AG20443 (cell line): ENCODE data around the gene CNPY1.

ENCODE experiments used
- DNase-seq: peaks from one replicate; pipeline ENCODE4 v3.0.0; 2012; ENCODE audit warnings: low spot score, mixed read lengths

The CNPY1 gene

DNA sequence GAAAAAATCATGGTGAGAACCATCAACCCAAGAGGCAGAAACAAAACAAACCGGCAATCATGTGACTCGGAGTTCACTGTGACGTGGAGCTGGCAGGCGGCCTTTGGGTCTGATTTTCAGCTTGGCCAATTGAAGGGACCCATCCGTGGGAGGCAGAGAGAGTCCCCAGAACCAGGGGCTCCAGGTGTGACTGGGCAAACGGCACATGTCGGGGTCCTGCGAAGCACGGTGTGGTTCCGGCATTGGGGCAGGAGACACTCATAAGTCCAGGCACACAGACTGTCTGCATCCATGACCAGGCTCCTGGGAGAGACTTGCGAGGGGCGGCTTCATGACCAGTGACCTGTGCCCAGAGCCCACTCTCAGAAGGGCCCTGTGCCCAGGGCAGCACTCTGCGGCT is 12.6 kb upstream of the CNPY1 start:
- no peak for DNase-seq

DNA sequence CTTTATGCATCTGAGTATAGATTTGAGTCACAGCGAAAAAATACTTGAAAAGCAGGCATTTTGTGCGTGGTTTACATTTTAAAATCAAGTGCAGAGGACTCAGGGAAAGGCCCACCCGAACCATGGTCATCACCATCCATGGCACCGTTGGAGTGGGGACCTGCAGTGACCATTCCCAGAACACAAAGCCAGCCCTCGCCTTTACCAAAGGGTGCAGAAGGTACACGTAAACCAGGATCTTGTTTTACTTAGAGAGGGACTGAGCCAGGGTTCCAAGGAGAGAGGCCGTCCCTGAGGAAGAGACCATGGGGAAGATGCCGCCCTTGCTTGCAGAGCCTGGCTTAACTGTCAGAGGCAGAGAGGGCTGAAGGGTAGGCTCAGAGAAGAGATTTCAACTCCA is 12.0 kb upstream of the CNPY1 start:
- DNase-seq, result no peak

DNA sequence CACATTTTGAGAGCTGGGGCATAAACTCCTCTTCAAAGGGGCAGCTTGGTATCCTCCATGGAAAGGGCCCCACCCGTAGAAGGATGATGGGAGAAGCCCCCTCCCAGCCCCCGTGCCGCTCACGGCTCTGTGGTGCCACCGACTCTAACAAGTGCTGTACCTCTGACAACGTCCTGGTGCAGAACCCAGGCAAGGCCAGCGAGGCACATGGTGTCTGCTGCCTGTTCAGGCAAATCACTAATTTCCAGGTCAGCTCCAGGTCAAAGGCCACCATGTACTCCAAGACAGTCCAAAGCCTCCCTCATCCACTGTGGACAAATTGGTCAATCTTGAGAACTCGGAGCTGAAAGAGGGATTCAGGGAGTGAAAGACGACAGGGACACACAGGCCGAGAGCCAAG is 11.4 kb upstream of the CNPY1 start:
- no peak for DNase-seq

DNA sequence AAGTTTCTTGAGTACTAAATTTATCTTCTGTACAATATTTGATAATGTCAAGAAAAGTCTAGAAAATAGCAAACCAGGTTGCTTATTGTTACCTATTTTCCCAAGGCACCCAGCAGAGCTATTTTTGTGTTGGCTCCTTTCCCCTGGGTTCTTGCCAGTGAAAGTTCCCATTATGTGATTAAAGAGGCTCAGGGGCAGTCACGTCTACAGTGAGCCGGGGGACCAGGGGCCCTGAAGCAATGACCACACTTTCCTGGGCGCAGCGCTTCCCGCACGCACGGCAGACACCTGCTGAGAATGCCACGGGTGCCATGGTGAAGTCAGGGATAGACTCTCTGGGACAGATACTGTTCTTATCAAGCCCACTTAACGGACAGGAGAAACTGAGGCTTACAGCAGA is 10.4 kb upstream of the CNPY1 start:
- DNase-seq, result no peak

DNA sequence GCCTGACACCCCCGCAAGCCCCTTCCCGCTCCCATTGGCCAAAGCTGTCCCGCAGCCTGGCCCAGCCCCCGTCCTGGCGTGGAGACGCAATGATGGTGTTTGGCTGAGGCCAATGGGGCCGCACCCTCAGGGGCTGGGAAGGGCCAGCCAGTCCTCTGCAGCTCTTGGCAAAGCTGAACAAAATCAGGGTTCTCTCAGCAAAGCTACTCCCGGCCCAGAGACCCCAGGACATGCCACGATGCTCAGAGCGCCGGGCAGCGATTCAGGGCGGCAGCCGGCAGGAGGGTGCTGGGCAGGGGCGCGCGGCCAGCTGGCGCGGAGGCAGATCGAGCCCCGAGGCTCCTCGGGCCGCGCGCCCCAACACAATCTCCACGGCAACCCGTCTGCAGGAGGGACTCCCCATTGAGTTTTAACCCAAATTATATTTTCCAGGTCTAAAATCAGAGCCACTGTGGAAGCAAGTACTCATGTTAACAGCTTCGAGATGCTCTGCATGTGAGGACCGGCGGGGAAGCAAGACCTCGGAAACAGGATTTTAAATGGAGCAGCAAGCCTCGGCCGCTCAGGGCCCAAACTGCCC is 8.8 kb upstream of the CNPY1 start:
- DNase-seq, result no peak

DNA sequence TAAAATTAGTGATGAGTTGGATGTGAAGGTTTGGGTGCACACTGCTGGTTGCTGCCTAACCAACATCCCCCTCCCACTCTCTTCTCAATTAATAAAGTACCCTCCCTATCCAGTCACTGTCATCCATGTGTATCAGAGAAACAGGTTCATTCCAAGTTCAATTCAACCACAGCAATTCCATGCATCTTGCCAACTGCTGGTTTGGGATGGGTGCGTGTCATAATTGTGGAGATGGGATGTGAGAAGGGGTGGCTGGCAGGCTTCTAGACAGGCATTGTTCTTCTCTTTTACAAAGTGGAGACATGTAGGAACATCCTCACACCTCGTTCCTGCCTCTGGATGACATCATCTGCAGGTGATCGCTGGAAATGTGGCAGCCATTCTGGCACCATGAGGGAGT is 7.5 kb upstream of the CNPY1 start:
- DNase-seq, result no peak

DNA sequence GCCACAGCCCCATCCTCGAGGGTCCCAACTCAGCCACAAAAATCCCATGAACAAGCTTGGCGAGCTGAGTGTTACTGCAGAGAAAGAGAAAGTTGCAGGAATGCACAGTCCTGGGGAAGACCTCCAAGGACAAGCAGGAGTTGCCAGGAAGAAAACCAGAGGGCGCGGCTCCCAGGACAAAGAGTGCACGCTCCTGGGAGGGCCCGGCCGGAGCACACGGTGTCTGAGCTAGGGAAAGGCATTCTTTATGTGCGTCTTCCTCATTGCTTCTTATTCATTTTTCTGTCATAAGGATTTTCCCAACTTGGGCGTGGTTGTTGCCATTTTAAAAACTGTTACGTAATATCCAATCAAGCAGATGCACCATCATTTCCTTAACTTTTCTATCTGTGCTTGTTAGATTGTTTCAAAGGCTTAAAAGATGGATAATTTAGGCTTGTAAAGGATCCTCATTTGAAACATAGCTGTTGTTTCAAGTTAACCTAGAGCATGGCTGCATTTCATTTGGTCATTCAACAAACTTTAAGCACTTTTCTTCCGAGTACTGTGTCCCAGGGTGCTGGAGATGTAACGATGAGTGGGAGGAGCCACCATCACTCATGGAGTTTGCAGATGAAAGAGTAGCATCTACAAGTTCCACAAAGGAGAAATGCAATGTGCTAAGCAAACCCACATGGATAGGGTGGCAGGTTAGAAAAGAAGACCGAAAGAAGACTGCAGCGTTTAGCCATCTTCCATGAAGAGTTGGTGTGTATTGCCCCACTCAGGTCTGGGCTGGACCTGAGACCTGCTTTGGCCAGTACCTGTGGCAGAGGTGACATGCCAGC is 5.6 kb upstream of the CNPY1 start:
- no peak for DNase-seq

DNA sequence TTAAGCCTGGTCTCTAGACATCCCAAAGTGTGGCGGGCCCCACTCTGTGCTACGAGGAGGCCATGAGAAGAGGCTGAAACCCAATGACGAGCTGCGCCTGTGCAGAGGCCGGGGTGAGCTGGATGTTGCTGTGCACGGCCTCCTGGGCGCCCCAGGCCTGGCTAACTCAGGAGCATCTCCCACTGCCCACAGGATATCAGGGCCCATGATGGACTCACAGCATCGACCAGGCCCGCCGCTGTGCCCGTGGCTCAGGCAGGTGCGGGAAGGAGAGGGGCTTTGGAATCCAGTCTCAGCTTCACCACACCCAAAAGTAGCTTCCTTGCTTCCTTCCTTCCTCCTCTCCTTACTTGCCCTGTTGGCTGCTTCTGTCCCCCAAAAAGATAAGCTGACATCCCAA is 4.6 kb upstream of the CNPY1 start:
- no peak for DNase-seq

DNA sequence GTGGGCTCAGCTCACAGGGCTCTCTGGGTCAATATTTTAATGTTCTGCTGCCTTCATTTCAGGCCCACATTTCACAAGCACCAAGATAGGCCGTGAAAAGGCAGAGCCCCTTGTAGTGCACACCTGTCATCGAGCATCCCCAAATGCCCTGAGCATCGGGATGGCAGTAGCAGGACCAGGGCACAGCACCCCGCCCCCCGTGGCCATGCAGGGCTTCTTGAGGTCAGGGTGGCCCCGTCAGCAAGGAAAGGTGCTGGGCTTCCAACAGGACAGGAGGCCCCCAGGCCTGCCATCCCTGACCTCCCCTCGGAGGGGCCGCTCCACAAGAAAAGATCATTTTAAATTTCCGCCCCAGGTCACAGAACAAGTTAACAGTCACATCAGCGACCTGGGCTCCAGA is 2.9 kb upstream of the CNPY1 start:
- no peak for DNase-seq

DNA sequence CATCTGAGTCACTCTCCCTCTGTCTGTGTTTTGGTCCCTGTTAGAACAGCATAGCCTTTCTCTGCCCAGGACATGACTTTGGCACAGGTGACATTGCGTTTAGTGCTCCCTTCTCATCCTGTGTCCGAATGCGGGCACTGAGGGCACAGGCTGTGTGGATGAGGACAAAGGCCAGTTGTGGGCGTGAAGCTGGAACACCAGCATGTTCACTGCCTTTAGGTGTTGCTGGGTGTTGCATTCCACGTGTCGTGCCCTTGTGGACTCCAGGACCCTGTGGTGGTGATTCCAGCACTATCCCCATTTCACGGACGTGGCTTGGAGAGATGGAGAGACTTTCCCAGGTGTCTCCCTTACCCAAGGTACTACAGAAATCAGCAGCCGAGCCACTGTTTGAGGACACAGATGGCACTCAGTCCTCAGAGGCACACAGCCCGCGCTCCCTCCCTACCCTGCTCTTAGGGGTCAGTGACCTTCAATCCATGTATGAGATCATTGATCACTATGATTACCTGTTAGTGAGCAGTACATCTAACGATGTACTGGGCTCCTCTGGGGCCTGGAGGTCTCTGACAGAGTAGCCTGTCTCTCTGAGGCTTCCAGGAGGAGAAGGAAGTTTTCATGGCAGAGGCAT is 917 bp upstream of the CNPY1 start:
- DNase-seq, result no peak

DNA sequence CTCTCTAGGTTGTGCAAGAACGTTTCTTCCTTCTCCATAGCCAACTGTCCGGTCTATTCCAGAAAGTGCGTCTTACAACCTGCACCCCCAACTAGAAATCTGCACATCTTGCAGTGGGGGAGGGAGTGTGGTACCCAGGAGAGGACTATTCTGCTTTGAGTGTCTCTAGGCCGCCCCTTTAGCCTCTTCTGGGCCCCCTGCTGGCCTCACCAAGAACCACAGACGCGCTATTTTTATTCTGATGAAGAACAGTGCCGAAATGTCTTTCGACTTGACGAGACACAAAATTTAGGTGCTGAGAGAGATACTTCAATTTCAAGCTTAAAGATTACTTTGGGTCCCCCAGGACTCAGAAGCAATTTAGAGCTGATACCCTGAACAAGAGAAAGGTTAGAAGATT is 1.0 kb downstream of the CNPY1 start:
- DNase-seq, result no peak

DNA sequence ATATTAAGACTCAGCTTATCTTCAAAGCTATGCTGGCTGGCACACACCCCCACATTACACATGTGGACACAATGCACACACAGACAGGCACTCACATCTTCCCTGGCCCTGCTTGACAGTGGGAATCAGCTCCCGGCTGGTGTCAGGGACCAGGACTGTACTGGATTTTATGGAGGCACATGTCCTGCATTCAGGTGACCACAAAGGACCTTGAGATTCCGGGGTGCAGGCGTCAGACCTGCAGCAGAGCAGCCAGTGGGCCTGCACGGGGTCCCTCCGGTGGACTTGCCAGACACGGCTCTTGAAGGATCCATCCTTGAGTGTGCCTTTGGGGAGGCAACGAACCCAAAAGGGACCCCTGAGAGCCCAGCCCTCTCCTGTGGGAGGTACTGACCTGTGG is 1.9 kb downstream of the CNPY1 start:
- no peak for DNase-seq

DNA sequence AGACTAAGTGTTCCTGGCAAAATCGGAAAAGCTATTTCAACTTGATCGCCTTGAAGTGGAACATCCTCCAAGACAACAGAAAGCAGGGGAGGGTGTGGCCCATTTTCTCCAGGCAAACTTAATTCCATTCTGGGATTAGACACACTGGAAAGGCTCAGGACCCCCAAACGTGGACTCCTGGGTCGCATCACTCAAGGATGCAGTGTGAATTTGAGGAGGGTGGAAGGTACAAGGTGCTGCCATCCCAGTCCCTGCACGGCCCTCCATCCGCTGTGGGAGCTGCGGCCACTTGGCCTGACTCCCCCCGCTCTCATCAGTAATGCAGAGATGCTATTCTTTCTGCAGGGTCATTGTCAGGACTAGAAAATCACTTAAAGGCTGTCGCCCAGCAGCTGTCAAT is 2.4 kb downstream of the CNPY1 start:
- DNase-seq, result no peak

DNA sequence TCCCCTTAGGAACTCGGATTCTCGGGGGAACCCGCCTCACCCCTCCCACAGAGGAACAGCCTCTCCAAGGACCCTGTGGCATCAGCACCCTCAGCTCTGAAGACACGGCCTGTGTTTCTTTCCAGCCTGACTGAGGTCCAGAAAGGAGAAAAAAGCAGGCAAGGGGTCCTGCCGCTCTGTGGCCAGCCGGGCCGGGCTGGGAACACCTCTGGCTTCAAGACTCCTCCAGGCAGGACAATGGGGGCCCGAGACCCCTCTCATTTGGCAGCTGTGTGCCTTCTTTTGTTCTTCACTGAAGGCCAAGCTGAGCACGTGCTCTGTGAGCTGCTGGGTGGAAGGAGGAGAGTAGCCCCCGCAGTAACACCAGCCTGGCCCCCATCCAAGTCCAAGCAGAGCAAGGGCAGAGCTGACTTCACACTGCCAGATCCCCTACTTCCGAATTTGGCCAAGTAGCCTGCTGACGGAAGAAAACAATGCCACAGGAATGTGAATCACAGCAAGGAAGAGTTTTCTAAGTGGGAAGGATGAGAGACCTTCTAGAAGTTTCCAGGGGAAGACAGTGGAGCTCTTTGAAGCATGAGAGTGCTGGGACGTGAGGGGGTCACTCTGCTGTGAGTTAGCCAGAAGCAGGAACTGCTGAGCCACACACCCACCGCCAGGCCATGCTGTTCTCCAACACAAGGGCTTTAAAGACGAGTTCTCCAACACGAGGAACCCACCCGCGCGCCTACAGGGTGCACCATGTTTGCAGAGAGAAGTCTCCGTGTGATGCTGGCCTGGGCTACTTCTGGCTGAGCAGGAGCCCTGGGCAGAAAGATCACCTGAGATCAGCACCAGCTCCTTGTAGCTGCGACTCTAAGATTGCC is 3.1 kb downstream of the CNPY1 start:
- peak; percentile 37 for DNase-seq

DNA sequence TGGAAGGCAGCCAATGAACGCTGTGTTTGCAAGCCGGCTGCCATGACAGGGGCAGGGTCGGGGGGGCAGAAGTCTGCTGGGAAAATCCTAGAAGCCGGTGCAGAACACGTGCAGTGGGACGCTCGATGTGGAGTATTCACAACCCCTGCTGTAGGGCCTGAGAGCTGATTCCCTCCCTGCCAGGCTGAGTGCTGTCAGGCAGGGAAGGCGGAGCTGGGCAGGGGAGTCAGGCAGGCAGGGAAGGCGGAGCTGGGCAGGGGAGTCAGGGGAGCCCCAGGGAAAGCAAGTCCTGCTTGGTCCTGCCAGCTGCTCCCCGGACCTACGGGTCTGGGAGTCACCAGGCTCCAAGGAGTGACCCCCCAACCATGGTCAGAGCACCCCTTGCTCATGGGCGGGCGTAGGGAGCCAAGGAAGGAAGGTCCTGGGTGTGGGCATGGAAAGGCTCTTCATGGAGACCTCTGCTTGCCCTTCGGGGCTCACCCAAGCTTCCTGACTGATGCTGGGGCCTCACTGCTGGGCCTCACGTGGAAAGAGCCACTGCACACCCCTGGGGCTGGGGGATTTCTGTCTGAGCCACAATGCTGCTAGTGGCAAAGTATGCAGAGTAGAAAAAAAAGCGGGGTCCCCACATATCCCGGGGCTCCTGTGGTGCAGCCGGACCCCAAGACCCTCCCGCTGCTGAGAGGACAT is 4.2 kb downstream of the CNPY1 start:
- no peak for DNase-seq

DNA sequence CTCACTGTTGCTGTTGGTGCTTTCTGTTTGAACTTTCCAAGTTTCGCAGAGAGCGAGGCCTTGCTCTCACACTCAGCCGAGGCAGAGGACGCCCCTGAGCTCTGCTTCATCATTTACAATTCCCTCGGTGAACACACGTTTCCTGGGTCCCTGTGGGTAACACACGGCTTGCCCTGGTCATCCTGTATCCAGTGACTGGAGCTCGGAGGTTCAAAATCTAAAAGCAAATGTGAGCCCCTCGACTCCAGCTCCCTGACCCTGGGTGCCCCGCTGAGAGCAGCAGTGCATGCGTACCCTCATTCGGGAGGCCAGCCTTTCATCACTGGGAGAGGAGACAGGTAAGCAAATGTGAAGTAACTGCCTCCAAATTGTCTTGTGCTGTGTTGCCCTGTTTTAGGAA is 5.8 kb downstream of the CNPY1 start:
- no peak for DNase-seq

DNA sequence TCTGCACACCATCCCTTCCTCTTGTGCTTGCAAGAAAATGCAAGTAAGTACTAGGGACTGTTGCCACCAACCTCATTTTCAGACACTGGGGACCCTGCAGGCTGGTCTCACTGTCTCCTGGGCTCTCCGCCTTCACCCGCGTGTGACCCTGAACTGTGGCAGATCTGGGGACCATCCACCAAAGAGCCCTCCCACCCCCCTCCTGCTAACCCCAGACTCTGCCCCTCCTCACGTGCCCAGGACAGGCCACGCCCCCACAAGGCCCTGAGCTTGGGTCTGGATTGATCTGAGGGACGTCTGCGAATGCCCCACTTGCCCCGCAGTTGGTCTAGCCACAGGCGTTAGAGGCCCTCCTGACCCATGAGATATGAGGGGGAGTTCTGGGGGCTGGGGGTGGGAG is 8.1 kb downstream of the CNPY1 start:
- DNase-seq, result no peak

DNA sequence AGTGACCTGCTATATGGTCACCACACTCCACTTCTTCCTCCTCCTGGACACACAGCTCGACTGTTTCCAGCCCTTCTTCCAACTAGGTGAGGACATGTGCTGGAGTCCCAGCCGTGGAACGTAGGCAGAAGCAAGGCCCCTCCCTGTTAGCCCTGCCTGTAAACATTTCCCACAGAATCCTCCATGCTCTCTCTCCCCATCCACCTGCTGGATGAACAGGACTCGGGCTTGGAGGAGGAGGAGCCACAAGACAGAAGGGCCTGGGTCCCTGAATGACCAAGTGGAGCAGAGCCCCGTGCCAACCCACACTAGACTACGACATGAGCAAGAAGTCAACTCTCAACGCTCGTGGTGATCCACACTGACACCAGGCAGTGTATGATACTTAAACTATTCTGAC is 9.9 kb downstream of the CNPY1 start:
- DNase-seq, result no peak

DNA sequence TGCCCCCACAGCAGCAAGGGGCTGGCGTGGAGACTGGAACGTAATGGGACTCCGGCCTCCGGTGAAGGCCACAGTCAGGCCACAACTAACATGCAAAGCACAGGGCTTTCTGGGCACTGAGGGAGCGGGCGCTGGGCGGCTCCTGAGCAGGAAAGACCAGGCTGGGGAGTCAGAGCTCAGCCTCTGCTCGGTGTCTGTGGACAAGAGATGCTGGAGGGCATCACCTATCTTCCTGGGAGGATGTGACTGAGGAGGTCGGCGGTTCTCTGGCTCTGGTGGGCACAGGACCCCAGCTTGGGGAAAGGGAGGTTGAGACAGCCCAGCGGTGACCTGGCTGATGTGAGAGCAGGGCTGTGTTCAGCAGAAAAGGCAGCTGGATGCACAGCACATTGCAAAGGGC is 11.7 kb downstream of the CNPY1 start:
- no peak for DNase-seq

DNA sequence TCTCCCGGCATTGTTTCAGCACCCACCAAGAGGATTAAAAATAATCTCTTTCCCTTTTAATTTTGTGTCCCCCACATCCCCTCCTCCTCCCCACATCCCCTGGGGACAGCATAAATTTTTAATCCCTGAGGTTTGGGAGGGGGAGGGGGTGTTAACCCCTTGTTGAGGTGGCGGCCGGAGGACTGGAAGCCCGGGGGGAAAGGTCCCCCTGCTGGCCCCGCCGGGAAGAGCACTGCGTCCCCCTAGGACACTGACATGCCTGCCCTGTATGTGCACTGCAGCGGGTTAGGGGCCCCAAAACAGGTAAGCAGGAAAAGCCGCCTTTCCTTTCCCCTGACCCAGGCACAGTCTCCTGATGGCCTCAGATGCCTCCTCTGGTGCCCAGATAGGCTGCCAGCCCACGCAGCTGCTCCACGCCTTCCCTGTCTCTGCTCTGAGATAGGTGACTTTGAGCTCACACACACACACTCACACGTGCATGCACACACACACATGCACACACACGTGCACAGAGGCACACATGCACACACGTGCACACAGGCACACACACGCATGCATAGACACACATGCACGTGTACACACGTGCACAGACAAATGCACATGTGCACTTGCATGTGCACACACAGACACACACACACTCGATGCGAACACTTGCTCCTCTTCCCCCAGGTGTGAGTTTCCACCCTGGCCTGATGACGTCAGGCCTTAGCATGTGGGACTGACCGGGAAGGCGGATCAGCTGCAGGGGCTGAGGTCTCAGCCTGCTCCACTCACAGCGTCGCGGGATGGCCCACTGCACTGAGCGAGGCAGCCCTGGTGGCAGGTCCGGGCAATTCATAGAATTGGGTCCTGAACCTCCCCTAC is 12.3 kb downstream of the CNPY1 start:
- peak; percentile 70 for DNase-seq
